ENCODE results near the gene LPCAT4.

LPCAT4 gene

GRCh38 chr15:34362047-34362773 lies 4.8 kb downstream of the LPCAT4 start:
- H3K27ac ChIP-seq (replicated peaks): no peak overlapping the region

GRCh38 chr15:34361278-34361677 lies 5.7 kb downstream of the LPCAT4 start:
- Histone ChIP-seq H3K27ac (replicated peaks) (no peak overlapping the region), H3K27me3 (ENCODE audit: insufficient read depth, poor library complexity, severe bottlenecking) (no peaks in the 10 kb centered on the region), H3K4me3 (replicated peaks; ENCODE audit: insufficient read depth, low read length) (no peak overlapping the region)
- TF ChIP-seq GABPA (IDR thresholded peaks at IDR 0.05; ENCODE audit: low read depth): no peak
- no peak for TF ChIP-seq CTCF (IDR thresholded peaks at IDR 0.05; ENCODE audit: insufficient read depth, low read length)
- no peak for TF ChIP-seq REST (IDR thresholded peaks at IDR 0.05; ENCODE audit: insufficient replicate concordance, low read depth)
- no peak for TF ChIP-seq SPI1 (IDR thresholded peaks at IDR 0.05; ENCODE audit: borderline replicate concordance, low read depth)
- no peak for DNase-seq (ENCODE audit: low read depth in 1 of 2, low spot score in 1 of 2)

More at GRCh38 chr15:34362047-34362773, 4.8 kb downstream of the LPCAT4 start:
- Histone ChIP-seq H3K4me3 (replicated peaks; ENCODE audit: insufficient read depth, low read length) (no peak overlapping the region), H3K27me3 (ENCODE audit: insufficient read depth, poor library complexity, severe bottlenecking) (no peaks in the 10 kb centered on the region)
- TF ChIP-seq REST (IDR thresholded peaks at IDR 0.05; ENCODE audit: insufficient replicate concordance, low read depth) (no peak), SPI1 (IDR thresholded peaks at IDR 0.05; ENCODE audit: borderline replicate concordance, low read depth) (no peak), GABPA (IDR thresholded peaks at IDR 0.05; ENCODE audit: low read depth) (no peak), POLR2AphosphoS5 (IDR thresholded peaks at IDR 0.05; ENCODE audit: low read depth) (no peak), CTCF (IDR thresholded peaks at IDR 0.05; ENCODE audit: insufficient read depth, low read length) (no peak)
- no peak for DNase-seq (ENCODE audit: low read depth in 1 of 2, low spot score in 1 of 2)

GRCh38 chr15:34360298-34360697 lies 6.7 kb downstream of the LPCAT4 start:
- Histone ChIP-seq H3K27ac (replicated peaks) (no peak overlapping the region), H3K27me3 (ENCODE audit: insufficient read depth, poor library complexity, severe bottlenecking) (no peaks in the 10 kb centered on the region), H3K4me3 (replicated peaks; ENCODE audit: insufficient read depth, low read length) (no peak overlapping the region)
- TF ChIP-seq REST (IDR thresholded peaks at IDR 0.05; ENCODE audit: insufficient replicate concordance, low read depth) (no peak), GABPA (IDR thresholded peaks at IDR 0.05; ENCODE audit: low read depth) (no peak), SPI1 (IDR thresholded peaks at IDR 0.05; ENCODE audit: borderline replicate concordance, low read depth) (no peak), POLR2AphosphoS5 (IDR thresholded peaks at IDR 0.05; ENCODE audit: low read depth) (no peak), CTCF (IDR thresholded peaks at IDR 0.05; ENCODE audit: insufficient read depth, low read length) (no peak)
- DNase-seq (ENCODE audit: low read depth in 1 of 2, low spot score in 1 of 2): no peak
